Measurements from ENCODE around the gene BUD23. TPM values are rescaled to one million over a fixed set of nuclear protein-coding genes. Genes with fewer than 3 reads are reported as not detected.
A peak's percentile ranks its signal among the peaks of the same experiment; 100 is the strongest.

BUD23 gene
- total RNA-seq, result 10 to 100 TPM; 44.2 to 54.8 (median 54.0) TPM
- 10 to 100 TPM; 62.5 to 71.4 (median 70.7) TPM for polyA plus RNA-seq
- long read RNA-seq, donor 1, transcript BUD23-201 (12 exons, 1,230 nt), result major isoform, 11 of 28 reads
- long read RNA-seq, donor 1, partial matches to known transcripts, result 14 of 28 reads
- long read RNA-seq, donor 1, other reads (novel, unspliced or antisense), result 0 of 28 reads
- long read RNA-seq, donor 2, transcript BUD23-201 (12 exons, 1,230 nt), result major isoform, 10 of 22 reads
- long read RNA-seq, donor 2, partial matches to known transcripts, result 10 of 22 reads
- long read RNA-seq, donor 2, other reads (novel, unspliced or antisense), result 0 of 22 reads

- Histone ChIP-seq H3K4me1 (peaks cover 20 to 68% (median 42%) of the 10 kb centered on the region in 6 donors), H3K9me3 (no peaks in the 10 kb centered on the region), H3K36me3 (peaks cover 0 to 43% (median 21%) of the 10 kb centered on the region in 6 donors), H3K27me3 (replicated peaks in 1 of 7) (no peaks in the 10 kb centered on the region), H3K4me3 (peak within 1 kb of the TSS; percentile 86 to 100 (median 96)), H3K27ac (peak within 1 kb of the TSS; percentile 65 to 89 (median 84))
- peak; percentile 99 for DNase-seq
- 0 to 1% (median 0%) methylated on average over 50 to 68 of the region's 68 CpGs for WGBS, 5 donors
- TF ChIP-seq POLR2AphosphoS5 (IDR thresholded peaks at IDR 0.05), result peak; percentile 90 to 94 (median 93)
- TF ChIP-seq POLR2A (IDR thresholded peaks at IDR 0.05), result peak in 2 of 3 donors; percentile 17 to 56
- TF ChIP-seq CTCF (IDR thresholded peaks at IDR 0.05 in 8 of 11, conservative IDR thresholded peaks at IDR 0.05 in 3 of 11), result peak in 5 of 11 experiments; percentile 25 to 53 (median 37)
- intact Hi-C loops (cut with DNase I; ENCODE audit: low total_unique reads), result loop anchor here (10.0 kb wide), 1 partner anchor 52 kb away; the partner anchor contains the start of gene ABHD11
These were observed at the start of gene BUD23, which contains the start of gene DNAJC30 for GRCh38 chr7:73683056-73683787. Gene BUD23 (plus strand): TSS chr7:73683597. CDS start chr7:73683626, 29 bp downstream. Gene DNAJC30 (minus strand): TSS chr7:73683453. CDS start chr7:73683423, 30 bp downstream.

GRCh38 chr7:73633844-73634243 is 49.6 kb upstream of the BUD23 start:
- Histone ChIP-seq H3K36me3 (no peaks in the 10 kb centered on the region), H3K4me3 (no peak overlapping the region), H3K4me1 (no peaks in the 10 kb centered on the region), H3K9me3 (no peaks in the 10 kb centered on the region), H3K27me3 (replicated peaks in 1 of 7) (peaks cover 0 to 70% (median 11%) of the 10 kb centered on the region in 7 donors), H3K27ac (no peak overlapping the region)
- WGBS, 5 donors, result 81 to 87% (median 81%) methylated on average over 8 of the region's 8 CpGs
- TF ChIP-seq CTCF (IDR thresholded peaks at IDR 0.05 in 8 of 11, conservative IDR thresholded peaks at IDR 0.05 in 3 of 11) (no peak), POLR2AphosphoS5 (IDR thresholded peaks at IDR 0.05) (no peak), POLR2A (IDR thresholded peaks at IDR 0.05) (no peak)
- no peak for DNase-seq
- intact Hi-C loops (cut with DNase I; ENCODE audit: low total_unique reads), result no loop called here

GRCh38 chr7:73635428-73636200 is 47.8 kb upstream of the BUD23 start:
- no peak overlapping the region for H3K27ac ChIP-seq
- H3K4me1 ChIP-seq, result no peaks in the 10 kb centered on the region
- H3K36me3 ChIP-seq, result no peaks in the 10 kb centered on the region
- 84 to 95% (median 87%) methylated on average over 8 of the region's 8 CpGs for WGBS, 5 donors
- H3K9me3 ChIP-seq, result peaks cover 0 to 6% (median under 1%) of the 10 kb centered on the region in 8 donors
- intact Hi-C loops (cut with DNase I; ENCODE audit: low total_unique reads), result no loop called here
- TF ChIP-seq CTCF (IDR thresholded peaks at IDR 0.05 in 8 of 11, conservative IDR thresholded peaks at IDR 0.05 in 3 of 11), result no peak
- no peak for TF ChIP-seq POLR2AphosphoS5 (IDR thresholded peaks at IDR 0.05)
- no peak for TF ChIP-seq POLR2A (IDR thresholded peaks at IDR 0.05)
- no peak for DNase-seq
- H3K27me3 ChIP-seq (replicated peaks in 1 of 7), result peaks cover 0 to 56% (median 11%) of the 10 kb centered on the region in 7 donors
- H3K4me3 ChIP-seq, result no peak overlapping the region

Measured in spleen (tissue), 13 donors.